IMR-90 (cell line): ENCODE results near the gene NRIP1. TPM values are rescaled to one million over a fixed set of nuclear protein-coding genes. Genes with fewer than 3 reads are reported as not detected.

Experiments
- ATAC-seq: fragments of 200-7000 bp; cut with Tn5 transposase; 2 replicates; pipeline ENCODE4 v1.9.1; 2020; ENCODE audit warnings: low read depth, mild to moderate bottlenecking, moderate library complexity
- BruUV-seq: library from RNA; stranded (reverse); fragments of 400-500 nt; replicated peaks from 2 replicates; lab custom pipeline; 2021; lab: Mats Ljungman, UMichigan
- CTCF ChIA-PET: fragments of 300-600 bp; formaldehyde crosslinking; extraction: SDS; loops from one replicate; lab custom pipeline; 2021; ENCODE audit warnings: antibody characterized with exemption; lab: Yijun Ruan, JAX
- POLR2A ChIA-PET: fragments of 300-600 bp; sonication (Branson Sonifier 250); formaldehyde crosslinking; loops from one replicate; lab custom pipeline; 2022; ENCODE audit warnings: antibody characterized with exemption; ENCODE audit not compliant: unreplicated experiment; lab: Charles Lee
- DNase-seq: peaks from one replicate; pipeline ENCODE4 v3.0.0; 2013
- H2AFZ ChIP-seq: replicated peaks from 2 replicates; pipeline ENCODE3; 2013; ENCODE audit warnings: low read length, mild to moderate bottlenecking; ENCODE audit not compliant: poor library complexity
- H2AK5ac ChIP-seq: 2 replicates; pipeline ENCODE4 v1.6.1; 2013; ENCODE audit warnings: low read depth, low read length, inconsistent platforms
- H2AK9ac ChIP-seq: replicated peaks from 2 replicates; pipeline ENCODE3; 2013; ENCODE audit warnings: mild to moderate bottlenecking, low read depth, low read length, moderate library complexity; ENCODE audit not compliant: poor library complexity
- H2BK120ac ChIP-seq: 2 replicates; pipeline ENCODE4 v1.6.1; 2013; ENCODE audit warnings: low read depth, low read length, inconsistent platforms
- H2BK15ac ChIP-seq: 3 replicates; pipeline ENCODE4 v1.6.1; 2013; ENCODE audit warnings: low read depth, low read length, inconsistent platforms
- H2BK20ac ChIP-seq: 2 replicates; pipeline ENCODE4 v1.6.1; 2013; ENCODE audit warnings: low read depth, mild to moderate bottlenecking, inconsistent platforms, low read length, moderate library complexity
- H2BK5ac ChIP-seq: 2 replicates; pipeline ENCODE4 v1.6.1; 2013; ENCODE audit warnings: mild to moderate bottlenecking, low read depth, low read length, inconsistent platforms; ENCODE audit not compliant: poor library complexity, severe bottlenecking
- H3K14ac ChIP-seq: replicated peaks from 2 replicates; pipeline ENCODE4 v1.6.1; 2013; ENCODE audit warnings: low read depth, low read length, inconsistent platforms
- H3K18ac ChIP-seq: 2 replicates; pipeline ENCODE4 v1.6.1; 2013; ENCODE audit warnings: low read depth, low read length, control low read depth
- H3K23ac ChIP-seq: 2 replicates; pipeline ENCODE4 v1.6.1; 2013; ENCODE audit warnings: low read depth, low read length, inconsistent platforms
- H3K27ac ChIP-seq: 2 replicates; pipeline ENCODE4 v1.5.1; 2013; ENCODE audit warnings: mild to moderate bottlenecking, control low read depth, low read length; ENCODE audit not compliant: insufficient read depth
- H3K27me3 ChIP-seq: 2 replicates; pipeline ENCODE4 v1.6.1; 2013; ENCODE audit warnings: low read length; ENCODE audit not compliant: control insufficient read depth, insufficient read depth
- H3K36me3 ChIP-seq: 2 replicates; pipeline ENCODE4 v1.6.1; 2013; ENCODE audit warnings: low read length, mixed read lengths; ENCODE audit not compliant: control insufficient read depth, insufficient read depth
- H3K4ac ChIP-seq: 2 replicates; pipeline ENCODE4 v1.6.1; 2013; ENCODE audit warnings: low read depth, low read length, inconsistent platforms
- H3K4me1 ChIP-seq: 2 replicates; pipeline ENCODE4 v1.6.1; 2013; ENCODE audit warnings: low read length, mixed read lengths; ENCODE audit not compliant: control insufficient read depth, insufficient read depth
- H3K4me2 ChIP-seq: 2 replicates; pipeline ENCODE4 v1.6.1; 2013; ENCODE audit warnings: low read depth, mild to moderate bottlenecking, control low read depth, low read length, moderate library complexity
- H3K4me3 ChIP-seq: 2 replicates; pipeline ENCODE4 v1.5.1; 2013; ENCODE audit warnings: low read depth, mild to moderate bottlenecking, control low read depth, low read length, moderate library complexity; ENCODE audit not compliant: insufficient read depth
- H3K56ac ChIP-seq: 2 replicates; pipeline ENCODE4 v1.6.1; 2013; ENCODE audit warnings: low read length, inconsistent platforms; ENCODE audit not compliant: insufficient read depth; ENCODE audit errors: extremely low read depth
- H3K79me1 ChIP-seq, 2 experiments: 2 replicates each; pipeline ENCODE4 v1.6.1; 2013; ENCODE audit warnings: low read length in 2 of 2, inconsistent platforms in 1 of 2, low read depth in 1 of 2
- H3K9ac ChIP-seq: 2 replicates; pipeline ENCODE4 v1.6.1; 2013; ENCODE audit warnings: low read depth, low read length, control low read depth
- H3K9me1 ChIP-seq: 2 replicates; pipeline ENCODE4 v1.6.1; 2013; ENCODE audit warnings: low read length, inconsistent platforms; ENCODE audit not compliant: insufficient read depth
- H3K9me3 ChIP-seq: 2 replicates; pipeline ENCODE4 v1.6.1; 2013; ENCODE audit warnings: low read length; ENCODE audit not compliant: control insufficient read depth, insufficient read depth
- H4K20me1 ChIP-seq: 2 replicates; pipeline ENCODE4 v1.6.1; 2013; ENCODE audit warnings: low read length, inconsistent platforms; ENCODE audit not compliant: insufficient read depth
- H4K5ac ChIP-seq: 2 replicates; pipeline ENCODE4 v1.6.1; 2013; ENCODE audit warnings: mild to moderate bottlenecking, low read depth, low read length, control low read depth
- H4K8ac ChIP-seq, 2 experiments: 2 replicates each; pipeline ENCODE4 v1.6.1; 2013; ENCODE audit warnings: low read depth in 2 of 2, low read length in 2 of 2, control low read depth in 1 of 2, inconsistent platforms in 1 of 2
- H4K91ac ChIP-seq: 2 replicates; pipeline ENCODE4 v1.6.1; 2013; ENCODE audit warnings: low read depth, low read length, inconsistent platforms; ENCODE audit not compliant: insufficient read depth
- CHD1 ChIP-seq: IDR thresholded peaks from 2 replicates; pipeline ENCODE4 v1.6.1; 2012; ENCODE audit warnings: low read depth, low read length, improper control_type of control experiment
- MAFK ChIP-seq: IDR thresholded peaks from 2 replicates; pipeline ENCODE4 v1.6.1; 2012; ENCODE audit warnings: low read depth, low read length, improper control_type of control experiment
- MAZ ChIP-seq: IDR thresholded peaks from 2 replicates; pipeline ENCODE4 v1.6.1; 2012; ENCODE audit warnings: low read depth, mild to moderate bottlenecking, low read length, improper control_type of control experiment, moderate library complexity, borderline replicate concordance
- WGBS, 2 experiments: methylation state at CpG; one replicate each; pipeline versions ENCODE4 v1.1.5 to v1.1.7; 2013; ENCODE audit warnings: missing lambda C conversion rate in 2 of 2; ENCODE audit not compliant: insufficient read length in 1 of 2; ENCODE audit errors: extremely low coverage in 2 of 2; 5-methylcytosine and 5-hydroxymethylcytosine counted together
- dilution Hi-C: fragments of 300-500 bp; cut with HindIII; formaldehyde crosslinking; loops from one replicate; pipeline ENCODE4 v1.14.3; 2018; ENCODE audit warnings: low sequenced_read_pairs; ENCODE audit not compliant: unreplicated experiment
- in situ Hi-C: fragments of 300-500 bp; cut with MboI; formaldehyde crosslinking; loops from 3 replicates; pipeline ENCODE4 v1.14.3; 2019; ENCODE audit warnings: low sequenced_read_pairs, inconsistent platforms, mixed read lengths
- intact Hi-C: fragments of 100-400 bp; cut with micrococcal nuclease; formaldehyde crosslinking; loops from 2 replicates; pipeline ENCODE4 v1.10.0; 2022
- polyA plus RNA-seq, 3 experiments: library from polyadenylated mRNA; depleted of rRNA; stranded (reverse); fragments of >200 nt; gene quantifications; 2 replicates each; pipeline ENCODE4 v1.2.3, GENCODE V29; 2012; ENCODE audit warnings: low replicate concordance in 1 of 3
- total RNA-seq: library from RNA; depleted of rRNA; stranded (reverse); fragments of >200 nt; gene quantifications from 2 replicates; pipeline ENCODE4 v1.2.3, GENCODE V29; 2012

NRIP1 gene
- total and polyA plus RNA-seq, 2 of the 4 experiments (the other 2 are of a cell fraction): 9.6 to 73.8 TPM

GRCh38 chr21:14949603-14950002 lies 115.2 kb downstream of the NRIP1 start:
- Histone ChIP-seq H3K4ac (no peak overlapping the region), H2AK5ac (no peak overlapping the region), H2BK120ac (no peak overlapping the region), H4K5ac (no peak overlapping the region), H3K36me3 (no peaks in the 10 kb centered on the region), H3K14ac (no peak overlapping the region), H2AK9ac (no peak overlapping the region), H3K9me3 (peaks cover 3% of the 10 kb centered on the region), H3K9ac (no peak overlapping the region), H4K20me1 (no peaks in the 10 kb centered on the region), H3K27me3 (no peaks in the 10 kb centered on the region), H3K18ac (no peak overlapping the region), H3K23ac (no peak overlapping the region), H2AFZ (no peak overlapping the region), H3K4me1 (peaks cover 2% of the 10 kb centered on the region), H3K4me3 (no peak overlapping the region), H2BK20ac (no peak overlapping the region), H2BK5ac (no peak overlapping the region), H3K4me2 (no peak overlapping the region), H3K79me1 (0 out of 4 replicates have a peak, but pooled peaks cover 0 to 7% of the 10 kb centered on the region in 2 experiments), H2BK15ac (no peak overlapping the region), H3K56ac (no peak overlapping the region), H4K8ac (no peak overlapping the region), H3K9me1 (no peaks in the 10 kb centered on the region), H3K27ac (no peak overlapping the region), H4K91ac (no peak overlapping the region)
- POLR2A ChIA-PET: no interaction called here
- in situ Hi-C loops: no loop called here
- DNase-seq (no peak), ATAC-seq (no peak)
- intact Hi-C loops: no loop called here
- WGBS, 2 experiments: 94% methylated on average over 2 of the region's 4 CpGs; no CpG with 5 or more reads in 1 of the 2 experiments
- TF ChIP-seq CHD1 (no peak), MAZ (no peak), MAFK (no peak)
- no TSS peak for BruUV-seq
- dilution Hi-C loops: no loop called here
- CTCF ChIA-PET: no interaction called here
